ENCODE data around the gene GEMIN4.
A peak's percentile ranks its signal among the peaks of the same experiment; 100 is the strongest.
"Not testable (repeated sequence)": the region's sequence is repeated elsewhere in the genome, so short reads cannot be mapped to it uniquely, and the experiment has no call there.

GEMIN4 gene

DNA sequence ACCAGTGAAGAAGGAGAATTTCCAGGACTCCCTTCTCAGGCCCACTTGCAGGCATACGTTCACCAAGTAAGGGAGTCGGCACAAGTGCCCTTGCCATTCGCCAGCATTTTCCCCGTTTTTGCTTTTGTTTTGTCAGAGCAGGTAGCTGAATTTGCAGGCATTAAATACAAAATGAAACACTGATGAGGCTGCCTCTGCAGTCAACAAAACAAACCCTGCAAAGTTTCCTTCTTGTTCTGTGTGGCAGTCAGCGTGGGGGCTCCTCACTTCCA, 22.2 kb upstream of the GEMIN4 start:
- DNase-seq = no peak

DNA sequence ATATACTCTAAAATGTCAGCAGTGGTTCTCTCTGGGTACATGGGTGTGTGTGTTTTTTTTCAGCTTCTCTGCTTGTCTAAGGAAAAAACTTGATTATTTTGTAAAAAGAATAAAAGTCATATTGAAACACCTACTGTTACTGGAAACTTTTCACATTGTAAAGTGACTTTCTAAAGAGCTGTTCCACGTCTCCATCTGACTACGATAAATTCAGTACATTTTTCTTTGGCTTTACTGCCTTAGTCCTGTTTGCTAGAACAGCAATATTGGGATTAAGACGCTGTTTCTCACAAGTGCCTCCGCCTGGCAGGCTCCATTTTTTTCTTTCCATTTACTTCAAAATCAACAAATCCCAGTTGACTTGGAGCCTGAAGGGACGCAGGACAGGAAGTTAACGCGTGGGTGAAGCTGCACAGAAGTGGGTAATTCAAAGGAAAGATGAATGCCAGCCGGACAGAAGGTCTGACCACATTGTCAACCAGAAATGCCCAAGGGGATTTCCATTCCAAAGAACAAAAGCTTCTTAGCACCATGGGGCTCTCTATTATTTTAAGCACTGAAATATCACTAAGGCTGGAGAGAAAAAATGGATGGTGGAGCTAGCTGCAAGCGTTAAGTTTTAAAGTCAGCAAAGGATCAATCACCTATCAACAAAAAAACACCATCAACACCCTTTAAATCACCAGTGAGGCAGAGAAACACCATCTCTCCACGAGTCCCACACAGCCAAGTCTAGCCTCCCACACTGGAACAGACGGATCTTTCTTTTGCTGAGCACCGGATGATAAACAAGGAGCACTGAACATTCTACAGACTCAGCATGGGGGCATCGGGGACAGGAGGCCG, 21.6 kb upstream of the GEMIN4 start:
- no peak for DNase-seq

DNA sequence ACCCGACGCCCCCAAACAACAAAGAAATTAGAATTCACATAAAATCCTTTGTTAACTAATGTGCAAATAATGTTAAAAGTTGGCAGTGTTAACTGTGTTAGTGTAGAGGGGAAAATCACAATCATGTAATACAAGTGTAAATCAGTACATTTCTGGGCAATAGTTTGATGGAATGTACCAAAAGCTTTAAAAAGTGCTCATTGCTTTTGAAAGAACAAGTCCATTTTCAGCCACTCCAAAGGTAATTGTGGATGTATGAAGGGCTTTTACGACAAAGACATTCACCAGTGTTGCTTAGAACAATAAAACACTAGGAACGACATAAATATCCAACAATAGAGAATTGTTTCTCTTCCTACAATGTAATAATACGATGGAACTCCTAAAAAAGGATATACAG, 21.0 kb upstream of the GEMIN4 start:
- DNase-seq = no peak

DNA sequence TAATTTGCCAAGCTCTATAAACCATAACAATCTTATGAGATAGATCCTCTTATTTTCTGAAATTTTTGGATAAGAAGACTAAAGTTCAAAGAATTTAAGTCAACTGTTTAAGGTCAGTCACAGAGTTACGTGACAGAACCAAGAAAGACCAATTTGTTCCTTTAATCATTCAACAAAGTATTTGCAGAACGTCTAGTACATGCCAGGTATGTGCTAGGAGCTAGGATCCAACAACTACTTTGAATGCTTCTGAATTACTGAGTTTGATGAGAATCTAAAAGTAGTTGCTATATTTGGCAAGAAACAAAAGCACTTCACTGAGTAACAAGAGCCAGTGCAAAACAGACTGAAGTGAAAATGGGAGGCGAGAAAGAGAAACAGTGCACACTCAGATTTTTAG, 15.0 kb upstream of the GEMIN4 start:
- DNase-seq = no peak

DNA sequence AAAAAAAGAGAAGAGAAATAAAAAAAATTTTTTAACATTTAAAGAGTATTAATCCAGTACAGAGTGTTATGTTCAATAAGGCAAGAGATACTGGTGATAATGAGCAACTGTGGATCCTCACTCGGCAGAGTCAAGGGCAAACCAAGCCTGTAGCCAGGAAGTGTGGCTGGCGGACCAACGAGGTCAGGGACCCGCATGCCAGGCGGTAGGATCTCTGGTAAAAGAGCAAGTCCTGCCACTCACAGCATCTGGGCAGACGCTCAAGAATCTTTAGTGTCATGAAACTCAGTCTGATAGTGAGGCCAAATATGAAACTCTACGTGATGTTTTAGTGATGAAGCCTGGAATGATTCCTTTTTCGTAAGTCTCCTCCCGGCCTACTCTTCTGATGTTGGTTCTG, 8.3 kb upstream of the GEMIN4 start:
- DNase-seq = no peak

DNA sequence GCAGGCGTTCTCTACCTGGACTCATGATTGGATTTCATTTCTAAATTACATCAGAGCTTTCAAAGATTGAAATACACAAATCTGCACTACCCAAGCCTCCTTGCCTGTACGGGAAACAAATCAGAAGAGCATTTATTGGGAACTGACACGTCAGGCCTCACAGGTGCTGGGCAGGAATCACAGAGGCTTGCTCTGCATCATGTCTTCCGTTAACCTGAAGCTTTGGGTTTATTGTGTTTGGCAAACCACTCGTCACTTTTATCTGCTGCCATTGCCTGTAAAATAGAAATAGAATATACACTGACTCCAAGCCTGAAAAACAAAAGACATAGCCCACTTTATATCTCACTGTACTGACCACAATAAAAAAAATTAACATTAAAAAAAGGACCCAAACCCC, 7.9 kb upstream of the GEMIN4 start:
- no peak for DNase-seq

DNA sequence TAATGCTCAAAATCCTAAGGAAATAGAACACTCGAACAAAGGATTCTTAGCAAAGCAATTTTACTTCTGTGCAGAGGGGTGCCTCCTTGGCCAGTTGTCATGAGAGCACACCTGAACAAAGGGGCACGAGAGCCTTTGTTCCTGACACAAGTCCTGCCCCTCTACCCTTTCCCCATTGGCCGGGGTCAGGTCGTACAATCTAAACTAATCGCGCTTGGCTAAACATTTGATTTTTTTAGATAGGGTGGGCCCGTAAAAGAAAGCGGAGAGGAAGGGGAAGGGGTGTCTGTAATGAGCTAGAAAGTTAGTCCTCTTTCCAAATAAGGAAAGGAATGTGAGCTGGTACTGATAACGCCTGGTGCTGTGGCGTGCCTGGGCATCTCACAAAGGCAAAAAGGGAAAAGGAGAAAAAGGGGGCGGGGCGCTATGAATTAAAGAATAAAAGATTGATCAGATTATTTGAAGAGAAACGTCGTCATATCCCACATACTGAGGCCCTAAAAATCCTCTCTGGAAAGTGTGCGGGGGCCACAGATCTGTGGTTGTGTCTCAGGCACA, 4.0 kb upstream of the GEMIN4 start:
- not testable (repeated sequence) for DNase-seq

DNA sequence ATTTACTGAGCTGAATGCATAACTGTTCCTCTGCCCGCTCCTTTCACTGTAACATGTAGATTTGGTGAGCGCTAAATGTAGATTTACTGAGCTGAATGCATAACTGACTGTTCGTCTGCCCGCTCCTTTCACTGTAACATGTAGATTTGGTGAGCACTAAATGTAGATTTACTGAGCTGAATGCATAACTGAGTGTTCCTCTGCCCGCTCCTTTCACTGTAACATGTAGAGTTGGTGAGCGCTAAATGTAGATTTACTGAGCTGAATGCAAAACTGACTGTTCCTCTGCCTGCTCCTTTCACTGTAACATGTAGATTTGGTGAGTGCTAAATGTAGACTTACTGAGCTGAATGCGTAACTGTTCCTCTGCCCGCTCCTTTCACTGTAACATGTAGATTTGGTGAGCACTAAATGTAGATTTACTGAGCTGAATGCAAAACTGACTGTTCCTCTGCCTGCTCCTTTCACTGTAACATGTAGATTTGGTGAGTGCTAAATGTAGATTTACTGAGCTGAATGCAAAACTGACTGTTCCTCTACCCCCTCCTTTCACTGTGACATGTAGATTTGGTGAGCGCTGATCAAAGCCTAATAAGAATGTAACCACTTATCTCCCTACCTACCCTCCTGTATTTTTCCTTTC, 3.4 kb upstream of the GEMIN4 start:
- not testable (repeated sequence) for DNase-seq

DNA sequence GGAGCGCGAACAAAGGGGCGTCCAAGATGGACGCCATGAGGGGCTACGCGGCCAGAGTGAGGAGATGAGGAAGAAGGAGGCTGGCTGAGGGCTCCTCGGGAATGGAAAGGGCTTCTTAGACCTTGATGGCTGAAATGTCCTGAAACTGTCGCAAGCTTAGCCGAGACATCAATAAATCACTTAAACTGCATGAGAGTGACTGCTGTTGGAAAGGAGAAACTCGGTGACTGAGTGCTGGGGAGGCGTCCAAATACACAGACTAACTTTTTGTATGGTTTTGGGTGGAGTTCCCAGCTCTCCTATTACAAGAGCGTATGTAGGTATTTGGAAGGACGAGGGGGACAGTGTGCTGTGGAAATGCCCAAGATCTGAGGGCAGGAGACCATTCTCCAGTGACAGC, 1.4 kb upstream of the GEMIN4 start:
- no peak for DNase-seq

DNA sequence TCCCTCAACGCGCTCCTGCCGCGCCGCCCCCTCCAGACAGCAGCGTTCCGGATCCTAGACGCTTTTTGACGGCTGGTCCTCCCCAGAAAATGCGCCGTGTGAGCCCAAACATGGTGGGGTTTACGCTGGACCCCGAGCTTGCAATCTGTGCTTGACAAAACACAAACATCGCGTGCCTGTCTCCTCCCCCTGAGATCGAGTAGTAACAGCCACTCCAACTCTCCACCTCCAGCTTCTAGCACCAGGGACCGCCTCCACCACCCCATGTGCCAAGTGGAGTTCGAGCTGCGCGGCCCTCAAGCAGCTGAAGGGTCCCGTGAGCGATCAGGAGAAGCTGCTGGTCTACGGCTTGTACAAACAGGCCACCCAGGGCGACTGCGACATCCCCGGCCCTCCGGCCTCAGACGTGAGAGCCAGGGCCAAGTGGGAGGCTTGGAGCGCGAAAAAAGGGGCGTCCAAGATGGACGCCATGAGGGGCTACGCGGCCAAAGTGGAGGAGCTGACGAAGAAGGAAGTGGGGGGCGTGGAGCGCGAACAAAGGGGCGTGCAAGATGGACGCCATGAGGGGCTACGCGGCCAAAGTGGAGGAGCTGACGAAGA, 656 bp upstream of the GEMIN4 start:
- DNase-seq = peak; percentile 17

DNA sequence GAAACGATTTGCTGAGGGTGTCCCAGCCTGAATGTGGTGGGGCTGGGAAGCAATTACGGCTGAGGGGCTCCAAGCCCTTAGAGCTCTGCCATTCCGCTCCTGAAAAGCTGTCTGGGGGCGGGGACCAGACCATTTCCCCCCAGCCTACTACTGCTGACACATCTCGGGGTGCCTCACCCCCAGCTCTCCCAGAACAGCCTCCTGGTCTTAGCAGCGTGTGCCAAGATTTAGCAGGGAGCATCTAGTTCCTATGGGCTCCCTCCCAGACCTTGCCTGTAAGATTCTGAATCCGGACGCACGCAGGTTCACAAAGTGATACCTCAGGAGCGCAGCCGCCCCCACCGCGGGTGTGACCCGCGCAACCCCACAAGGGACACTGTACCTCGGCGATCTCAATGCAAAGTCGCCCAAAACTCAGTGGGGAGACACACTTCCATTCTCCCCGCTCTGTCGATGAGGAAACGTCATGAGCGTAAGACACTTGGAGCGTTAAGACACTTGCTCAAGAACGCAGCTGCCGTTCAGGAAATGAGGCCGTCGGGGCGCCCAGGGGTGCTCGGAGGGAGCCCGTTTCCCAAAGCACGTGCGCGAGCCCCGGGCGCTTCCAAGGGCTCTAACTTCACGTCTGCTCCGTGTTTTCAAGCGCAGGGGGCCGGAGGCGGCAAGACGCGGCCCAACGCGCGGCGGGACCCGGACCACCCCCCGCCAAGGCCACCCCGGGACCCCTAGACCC, 629 bp downstream of the GEMIN4 start:
- DNase-seq = no peak

DNA sequence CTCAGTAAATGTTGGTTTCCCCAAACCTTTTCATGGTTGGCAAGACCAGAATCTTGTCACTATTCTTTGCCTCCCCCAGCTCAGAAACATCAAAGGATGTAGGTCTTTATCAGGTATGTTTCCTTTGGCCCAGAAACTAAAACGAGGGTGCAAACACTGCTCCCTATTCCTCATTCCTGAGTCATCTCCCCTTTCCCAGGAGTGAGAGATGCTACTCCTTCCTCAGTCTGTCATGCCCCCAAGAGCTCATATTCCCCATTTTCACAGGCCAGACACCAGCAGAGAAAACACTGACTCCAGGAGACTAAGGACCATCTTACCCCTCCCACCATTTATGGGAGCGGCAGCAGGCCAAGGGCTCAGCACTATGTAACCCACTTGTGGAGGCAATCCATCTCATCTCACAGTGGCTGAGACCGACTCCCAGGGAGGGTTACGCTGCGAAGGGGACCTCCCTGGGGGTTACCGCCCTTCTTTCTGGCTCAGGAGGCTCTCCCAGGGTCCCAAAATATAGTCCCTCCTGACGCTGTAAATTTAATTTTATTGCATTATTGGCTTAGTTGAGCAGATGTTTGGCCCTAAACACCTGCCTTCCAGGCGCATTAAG, 1.5 kb downstream of the GEMIN4 start:
- no peak for DNase-seq

DNA sequence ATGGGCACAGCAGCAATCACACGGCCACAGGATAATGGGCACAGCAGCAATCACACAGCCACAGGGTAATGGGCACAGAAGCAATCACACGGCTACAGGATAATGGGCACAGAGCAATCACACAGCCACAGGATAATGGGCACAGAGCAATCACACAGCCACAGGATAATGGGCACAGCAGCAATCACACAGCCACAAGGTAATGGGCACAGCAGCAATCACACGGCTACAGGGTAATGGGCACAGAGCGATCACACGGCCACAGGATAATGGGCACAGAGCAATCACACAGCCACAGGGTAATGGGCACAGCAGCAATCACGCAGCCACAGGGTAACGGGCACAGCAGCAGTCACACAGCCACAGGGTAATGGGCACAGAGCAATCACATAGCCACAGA, 2.7 kb downstream of the GEMIN4 start:
- not testable (repeated sequence) for DNase-seq

DNA sequence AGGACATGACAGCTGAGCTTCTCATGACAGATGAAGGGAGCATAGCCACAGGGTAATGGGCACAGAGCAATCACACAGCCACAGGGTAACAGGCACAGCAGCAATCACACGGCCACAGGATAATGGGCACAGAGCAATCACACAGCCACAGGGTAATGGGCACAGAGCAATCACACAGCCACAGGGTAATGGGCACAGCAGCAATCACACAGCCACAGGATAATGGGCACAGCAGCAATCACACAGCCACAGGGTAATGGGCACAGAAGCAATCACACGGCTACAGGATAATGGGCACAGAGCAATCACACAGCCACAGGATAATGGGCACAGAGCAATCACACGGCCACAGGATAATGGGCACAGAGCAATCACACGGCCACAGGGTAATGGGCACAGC, 3.5 kb downstream of the GEMIN4 start:
- DNase-seq = not testable (repeated sequence)

DNA sequence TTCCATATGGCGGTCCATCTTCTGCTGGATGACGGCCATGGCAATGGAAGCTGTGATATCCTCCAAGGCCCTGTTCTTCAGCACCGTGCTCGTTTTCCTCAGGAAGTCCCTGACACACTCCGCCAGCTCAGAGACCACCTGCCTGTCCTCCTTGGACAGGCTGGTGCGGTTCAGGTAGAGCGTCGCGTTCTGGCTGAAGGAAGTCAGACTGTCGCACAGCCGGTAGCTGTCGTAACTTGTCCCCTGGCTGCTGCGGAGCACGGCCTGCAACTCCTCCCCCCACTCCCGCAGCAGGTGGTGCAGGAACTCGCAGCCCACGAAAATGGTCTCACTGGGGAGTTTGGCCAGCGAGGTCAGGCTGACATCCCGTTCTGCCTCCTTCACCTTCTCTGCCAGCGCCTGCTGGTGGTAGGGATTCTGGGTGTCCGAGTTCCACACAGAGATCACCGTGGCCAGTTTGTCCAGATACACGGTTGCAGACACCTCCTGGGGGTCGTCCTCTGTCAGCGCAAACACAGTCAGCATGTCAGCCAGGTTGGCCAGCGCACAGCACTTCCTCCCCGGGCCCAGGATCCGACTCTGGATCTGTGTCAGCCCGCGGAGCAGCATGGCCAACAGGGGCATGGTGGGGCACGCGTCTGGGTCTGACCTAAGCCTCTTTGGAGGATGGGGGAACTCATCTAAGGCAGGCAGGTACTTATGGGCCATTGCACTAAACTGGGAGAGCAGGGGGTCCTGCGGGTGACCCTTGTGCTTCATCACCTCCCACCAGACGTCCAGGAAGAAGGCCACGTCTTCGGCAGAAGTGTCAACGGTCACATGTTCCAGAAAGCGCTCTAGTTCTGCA, 5.1 kb downstream of the GEMIN4 start:
- DNase-seq = no peak

DNA sequence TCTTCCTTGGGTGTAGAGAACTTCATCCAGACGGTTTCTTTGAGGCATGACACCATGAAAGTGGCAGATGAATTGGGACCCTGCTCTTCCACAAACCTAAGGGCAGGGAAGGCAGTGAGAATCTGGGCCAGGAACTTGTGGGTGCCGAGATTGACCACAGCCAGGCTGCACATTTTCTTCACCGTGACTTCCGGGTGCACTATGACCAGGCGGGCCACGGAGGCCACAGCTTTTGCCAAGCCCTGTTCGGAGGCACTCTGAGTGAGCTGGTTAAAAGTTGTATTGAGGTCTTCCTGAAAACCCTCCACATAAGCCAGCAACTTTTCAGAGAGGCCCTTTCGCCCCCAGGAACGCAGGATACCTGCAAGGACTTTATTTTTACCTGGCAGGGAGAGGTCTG, 5.9 kb downstream of the GEMIN4 start:
- no peak for DNase-seq

DNA sequence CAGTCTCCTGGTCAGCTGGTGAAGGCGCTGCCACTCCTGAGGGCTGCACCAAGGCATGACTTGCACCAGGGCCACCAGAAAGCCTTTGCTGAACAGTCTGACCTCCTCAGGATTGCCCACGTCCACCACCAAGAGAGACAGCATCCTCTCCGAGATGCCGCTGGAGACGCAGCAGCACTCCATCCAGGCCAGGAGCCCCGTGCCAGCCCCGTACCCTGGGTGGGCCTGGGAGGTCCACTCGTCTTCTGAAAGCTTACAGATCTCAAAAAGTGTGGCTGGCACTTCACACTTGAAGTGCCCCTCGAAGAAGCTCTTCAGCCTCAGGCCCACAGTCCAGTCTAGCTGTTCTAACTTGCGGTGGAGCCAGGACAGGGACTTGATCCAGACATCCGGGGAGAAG, 6.7 kb downstream of the GEMIN4 start:
- DNase-seq = no peak

DNA sequence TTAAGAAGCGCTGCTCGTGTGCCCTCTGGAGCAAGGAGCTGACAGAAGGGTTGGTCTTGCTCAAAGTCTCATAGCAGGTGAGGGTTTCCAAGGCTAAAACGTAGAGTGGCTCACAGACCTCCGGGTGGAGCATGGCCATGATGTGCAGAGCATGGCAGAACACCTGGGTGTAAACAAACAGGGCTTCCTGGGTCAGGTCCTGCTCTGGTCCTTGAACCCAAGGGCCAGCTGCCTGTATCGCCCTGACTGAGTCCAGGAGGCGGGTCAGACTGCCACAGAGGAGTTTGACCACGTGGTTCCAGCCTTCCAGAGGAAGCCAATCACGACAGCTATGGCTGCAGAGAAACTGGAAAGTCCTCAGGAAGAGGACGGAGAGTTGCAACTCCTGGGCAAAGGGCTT, 7.1 kb downstream of the GEMIN4 start:
- DNase-seq = no peak

DNA sequence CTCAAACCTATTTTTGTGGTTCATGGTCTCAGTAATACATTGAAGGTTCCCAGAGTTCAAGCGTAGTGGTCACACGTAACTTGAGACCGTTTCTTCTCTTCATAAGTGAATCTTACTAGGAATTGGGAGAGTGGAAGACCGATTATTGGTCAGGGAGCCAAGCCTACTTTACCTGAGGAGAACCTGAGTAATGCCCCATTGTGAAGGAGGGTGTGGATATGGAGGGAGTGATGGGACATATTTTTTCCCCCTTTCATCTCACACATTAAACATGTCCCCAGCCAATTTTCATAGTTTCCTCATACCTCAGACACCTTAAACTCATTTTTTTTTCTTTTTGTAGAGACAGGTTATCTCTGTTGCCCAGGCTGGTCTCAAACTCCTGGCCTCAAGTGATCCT, 8.9 kb downstream of the GEMIN4 start:
- no peak for DNase-seq

DNA sequence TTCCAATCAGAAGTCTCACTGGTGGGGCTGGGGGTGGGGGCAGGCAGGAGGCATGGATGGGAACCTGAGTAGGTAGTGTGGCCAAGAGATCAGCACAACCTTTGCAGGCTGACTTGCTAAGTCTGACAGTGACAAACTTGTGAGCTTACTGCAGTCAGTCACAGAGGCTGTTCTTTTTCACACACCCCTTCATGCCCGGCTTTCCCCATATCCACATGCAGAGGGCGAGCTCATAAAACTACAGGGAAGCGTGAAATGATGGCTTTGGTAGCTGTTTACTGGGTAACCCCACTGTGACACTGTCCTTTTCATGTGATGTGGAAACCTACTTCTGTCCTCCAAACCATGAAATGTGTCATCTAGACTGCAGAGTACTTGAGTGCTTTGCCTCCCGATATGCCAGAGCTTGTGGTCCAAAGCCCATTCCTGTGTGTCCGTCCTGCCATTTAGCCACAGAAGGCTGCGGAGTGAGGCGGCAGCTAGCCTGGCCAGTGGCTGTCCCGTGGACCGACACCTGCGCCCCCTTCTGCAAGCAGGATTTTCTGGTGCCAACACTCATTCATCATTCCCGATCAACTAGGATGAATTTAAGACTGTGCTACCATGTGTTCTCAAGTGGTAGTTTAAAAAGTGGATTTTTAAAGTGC, 9.8 kb downstream of the GEMIN4 start:
- no peak for DNase-seq

DNA sequence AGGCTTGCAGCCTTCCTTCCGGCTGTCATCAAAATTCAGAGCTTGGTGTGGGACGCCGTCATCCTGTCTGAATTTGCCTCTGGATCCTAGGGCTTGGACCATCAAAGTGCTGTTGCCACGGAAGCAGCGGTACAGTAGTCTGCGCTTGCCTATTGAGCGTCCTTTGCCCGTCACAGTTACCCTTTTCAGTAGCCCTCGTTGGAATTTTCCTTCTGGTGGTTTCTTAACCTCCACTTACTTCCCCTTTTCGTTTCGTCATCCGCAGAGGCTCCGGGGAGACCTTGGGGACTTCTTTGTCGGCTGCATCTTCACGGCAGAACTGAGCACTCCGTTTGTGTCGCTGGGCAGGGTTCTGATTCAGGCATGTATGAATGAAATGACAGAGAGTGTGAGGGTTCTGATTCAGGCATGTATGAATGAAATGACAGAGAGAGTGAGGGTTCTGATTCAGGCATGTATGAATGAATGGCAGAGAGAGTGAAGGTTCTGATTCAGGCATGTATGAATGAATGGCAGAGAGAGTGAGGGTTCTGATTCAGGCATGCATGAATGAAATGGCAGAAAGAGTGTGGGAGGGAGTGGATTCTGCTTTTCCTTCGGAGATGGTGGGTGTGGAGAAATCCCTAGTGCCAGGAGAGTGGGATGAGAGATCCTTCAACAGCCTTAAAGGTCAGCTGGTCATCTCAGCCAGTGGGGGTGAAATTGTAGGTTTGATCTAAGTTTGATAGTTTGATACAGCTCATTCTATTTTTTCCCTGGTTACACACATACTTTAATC, 11.6 kb downstream of the GEMIN4 start:
- DNase-seq = no peak
